ENCODE data around the gene LAPTM4A.

The LAPTM4A gene

DNA sequence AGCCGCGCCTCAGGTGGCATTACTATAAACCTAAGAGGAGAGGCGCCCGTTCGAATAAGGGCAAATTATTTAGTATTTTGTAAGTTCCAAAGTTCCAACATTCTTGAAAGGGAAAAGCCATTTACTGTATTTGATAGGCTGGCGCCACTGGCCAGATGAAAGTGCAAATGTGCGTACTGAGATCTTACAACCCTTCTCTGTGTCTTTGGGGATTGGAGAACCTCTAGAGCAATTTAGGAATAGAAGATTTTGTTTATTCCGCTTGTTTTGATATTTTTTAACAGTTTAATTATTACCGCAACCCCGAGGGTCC, 61.1 kb downstream of the LAPTM4A start:
- Histone ChIP-seq H3K27ac (replicated peaks) (peak overlapping the region; percentile 59; the same call in 1 of the 2 replicates), H3K4me3 (replicated peaks; ENCODE audit: insufficient read depth, low read length) (peak overlapping the region; percentile 99), H3K27me3 (ENCODE audit: insufficient read depth, poor library complexity, severe bottlenecking) (peaks cover 7% of the 10 kb centered on the region)
- no peak for DNase-seq (ENCODE audit: low read depth in 1 of 2, low spot score in 1 of 2)
- TF ChIP-seq GABPA (IDR thresholded peaks at IDR 0.05; ENCODE audit: low read depth) (no peak), POLR2AphosphoS5 (IDR thresholded peaks at IDR 0.05; ENCODE audit: low read depth) (no peak), SPI1 (IDR thresholded peaks at IDR 0.05; ENCODE audit: borderline replicate concordance, low read depth) (no peak)
- TF ChIP-seq, protein P1, sequence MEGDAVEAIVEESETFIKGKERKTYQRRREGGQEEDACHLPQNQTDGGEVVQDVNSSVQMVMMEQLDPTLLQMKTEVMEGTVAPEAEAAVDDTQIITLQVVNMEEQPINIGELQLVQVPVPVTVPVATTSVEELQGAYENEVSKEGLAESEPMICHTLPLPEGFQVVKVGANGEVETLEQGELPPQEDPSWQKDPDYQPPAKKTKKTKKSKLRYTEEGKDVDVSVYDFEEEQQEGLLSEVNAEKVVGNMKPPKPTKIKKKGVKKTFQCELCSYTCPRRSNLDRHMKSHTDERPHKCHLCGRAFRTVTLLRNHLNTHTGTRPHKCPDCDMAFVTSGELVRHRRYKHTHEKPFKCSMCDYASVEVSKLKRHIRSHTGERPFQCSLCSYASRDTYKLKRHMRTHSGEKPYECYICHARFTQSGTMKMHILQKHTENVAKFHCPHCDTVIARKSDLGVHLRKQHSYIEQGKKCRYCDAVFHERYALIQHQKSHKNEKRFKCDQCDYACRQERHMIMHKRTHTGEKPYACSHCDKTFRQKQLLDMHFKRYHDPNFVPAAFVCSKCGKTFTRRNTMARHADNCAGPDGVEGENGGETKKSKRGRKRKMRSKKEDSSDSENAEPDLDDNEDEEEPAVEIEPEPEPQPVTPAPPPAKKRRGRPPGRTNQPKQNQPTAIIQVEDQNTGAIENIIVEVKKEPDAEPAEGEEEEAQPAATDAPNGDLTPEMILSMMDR (IDR thresholded peaks at IDR 0.05; ENCODE audit: insufficient read depth, low read length): no peak
- TF ChIP-seq, protein P2, sequence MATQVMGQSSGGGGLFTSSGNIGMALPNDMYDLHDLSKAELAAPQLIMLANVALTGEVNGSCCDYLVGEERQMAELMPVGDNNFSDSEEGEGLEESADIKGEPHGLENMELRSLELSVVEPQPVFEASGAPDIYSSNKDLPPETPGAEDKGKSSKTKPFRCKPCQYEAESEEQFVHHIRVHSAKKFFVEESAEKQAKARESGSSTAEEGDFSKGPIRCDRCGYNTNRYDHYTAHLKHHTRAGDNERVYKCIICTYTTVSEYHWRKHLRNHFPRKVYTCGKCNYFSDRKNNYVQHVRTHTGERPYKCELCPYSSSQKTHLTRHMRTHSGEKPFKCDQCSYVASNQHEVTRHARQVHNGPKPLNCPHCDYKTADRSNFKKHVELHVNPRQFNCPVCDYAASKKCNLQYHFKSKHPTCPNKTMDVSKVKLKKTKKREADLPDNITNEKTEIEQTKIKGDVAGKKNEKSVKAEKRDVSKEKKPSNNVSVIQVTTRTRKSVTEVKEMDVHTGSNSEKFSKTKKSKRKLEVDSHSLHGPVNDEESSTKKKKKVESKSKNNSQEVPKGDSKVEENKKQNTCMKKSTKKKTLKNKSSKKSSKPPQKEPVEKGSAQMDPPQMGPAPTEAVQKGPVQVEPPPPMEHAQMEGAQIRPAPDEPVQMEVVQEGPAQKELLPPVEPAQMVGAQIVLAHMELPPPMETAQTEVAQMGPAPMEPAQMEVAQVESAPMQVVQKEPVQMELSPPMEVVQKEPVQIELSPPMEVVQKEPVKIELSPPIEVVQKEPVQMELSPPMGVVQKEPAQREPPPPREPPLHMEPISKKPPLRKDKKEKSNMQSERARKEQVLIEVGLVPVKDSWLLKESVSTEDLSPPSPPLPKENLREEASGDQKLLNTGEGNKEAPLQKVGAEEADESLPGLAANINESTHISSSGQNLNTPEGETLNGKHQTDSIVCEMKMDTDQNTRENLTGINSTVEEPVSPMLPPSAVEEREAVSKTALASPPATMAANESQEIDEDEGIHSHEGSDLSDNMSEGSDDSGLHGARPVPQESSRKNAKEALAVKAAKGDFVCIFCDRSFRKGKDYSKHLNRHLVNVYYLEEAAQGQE (IDR thresholded peaks at IDR 0.05; ENCODE audit: insufficient replicate concordance, low read depth): no peak

DNA sequence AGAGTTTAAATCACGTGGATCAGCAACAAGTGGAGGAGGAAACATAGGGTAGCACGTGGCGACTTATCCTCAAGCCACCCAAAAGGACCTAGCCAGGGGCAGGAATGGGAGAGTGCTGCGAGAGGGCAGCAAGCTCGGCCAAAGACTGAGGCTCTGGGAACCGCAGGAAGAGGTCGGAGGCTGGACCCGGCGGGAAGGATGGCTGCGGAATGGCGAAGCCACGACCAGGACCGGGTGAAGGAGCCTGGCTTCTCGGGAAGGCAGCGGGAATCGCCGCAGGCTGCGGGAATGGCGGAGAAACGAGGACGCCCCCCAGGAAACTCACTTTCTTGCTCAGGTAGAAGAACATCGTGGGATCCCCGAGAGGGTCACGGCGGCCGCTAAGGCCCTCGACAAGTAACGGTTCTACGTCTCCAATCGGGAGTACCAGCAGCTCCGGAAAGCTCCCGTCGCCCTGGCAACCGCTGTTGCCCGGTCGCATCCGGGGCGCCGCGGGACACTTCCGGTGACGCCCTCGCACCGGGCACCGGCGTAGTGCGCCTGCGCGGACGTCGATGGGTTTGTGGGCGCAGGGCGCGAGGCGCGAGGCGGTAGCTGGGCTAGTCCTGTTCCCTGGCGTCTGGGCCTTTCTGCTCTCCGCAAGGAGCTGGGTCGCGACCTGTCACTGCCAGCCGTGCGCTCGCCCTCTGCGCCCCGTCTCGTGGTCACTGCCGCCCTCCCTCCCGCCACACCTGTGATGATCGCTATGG, 61.6 kb downstream of the LAPTM4A start, which contains the start of gene WDR35:
Gene WDR35, minus strand, starts transcription at position 439 of the 749 bp plus-strand sequence. Its CDS starts 90 bp downstream, at position 349.
- DNase-seq (ENCODE audit: low read depth in 1 of 2, low spot score in 1 of 2): peak; percentile 82 to 87

DNA sequence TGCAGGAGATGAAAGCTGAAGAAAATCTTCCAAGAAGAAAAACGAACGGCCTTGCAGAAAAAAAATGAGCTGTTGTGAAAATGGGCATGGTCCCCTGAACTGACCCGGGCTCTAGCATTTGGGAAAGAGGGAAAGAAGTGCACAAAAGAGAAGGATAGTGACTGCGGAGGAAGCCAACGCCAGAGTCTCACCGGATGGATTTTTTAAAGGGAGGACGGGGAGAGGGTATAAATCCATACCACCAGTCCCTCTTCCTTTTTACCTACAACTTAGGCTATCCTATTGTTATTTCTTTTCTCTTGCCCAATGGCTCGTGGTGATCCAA, 62.1 kb downstream of the LAPTM4A start:
- H3K4me3 ChIP-seq (replicated peaks; ENCODE audit: insufficient read depth, low read length): peak overlapping the region; percentile 99
- DNase-seq (ENCODE audit: low read depth in 1 of 2, low spot score in 1 of 2): no peak
- peak overlapping the region; percentile 59 for H3K27ac ChIP-seq (replicated peaks)
- peaks cover 6% of the 10 kb centered on the region for H3K27me3 ChIP-seq (ENCODE audit: insufficient read depth, poor library complexity, severe bottlenecking)
- TF ChIP-seq, protein P1 (IDR thresholded peaks at IDR 0.05; ENCODE audit: insufficient read depth, low read length): no peak
- TF ChIP-seq, protein P2 (IDR thresholded peaks at IDR 0.05; ENCODE audit: insufficient replicate concordance, low read depth): no peak
- TF ChIP-seq GABPA (IDR thresholded peaks at IDR 0.05; ENCODE audit: low read depth): no peak
- 0 out of 2 replicates have a peak, but pooled peaks have one; percentile 1 for TF ChIP-seq SPI1 (IDR thresholded peaks at IDR 0.05; ENCODE audit: borderline replicate concordance, low read depth)

More for the DNA sequence above, 61.6 kb downstream of the LAPTM4A start, which contains the start of gene WDR35:
- peak within 1 kb of the TSS; percentile 99 for H3K4me3 ChIP-seq (replicated peaks; ENCODE audit: insufficient read depth, low read length)
- H3K27ac ChIP-seq (replicated peaks): peak within 1 kb of the TSS; percentile 59
- TF ChIP-seq, protein P1 (IDR thresholded peaks at IDR 0.05; ENCODE audit: insufficient read depth, low read length): no peak
- TF ChIP-seq, protein P2 (IDR thresholded peaks at IDR 0.05; ENCODE audit: insufficient replicate concordance, low read depth): peak; percentile 61
- peak; percentile 81 for TF ChIP-seq GABPA (IDR thresholded peaks at IDR 0.05; ENCODE audit: low read depth)
- TF ChIP-seq SPI1 (IDR thresholded peaks at IDR 0.05; ENCODE audit: borderline replicate concordance, low read depth): no peak
- TF ChIP-seq POLR2AphosphoS5 (IDR thresholded peaks at IDR 0.05; ENCODE audit: low read depth): peak; percentile 71
- H3K27me3 ChIP-seq (ENCODE audit: insufficient read depth, poor library complexity, severe bottlenecking): peaks cover 7% of the 10 kb centered on the region
